NB4 (cell line): ENCODE results near the gene NPAS2.

ENCODE experiments used
- TF ChIP-seq, protein P1 (sequence below): IDR thresholded peaks from one replicate; pipeline ENCODE4 v1.5.1; 2012; ENCODE audit warnings: low read depth, low read length
- TF ChIP-seq, protein P2 (sequence below): IDR thresholded peaks from 2 replicates; pipeline ENCODE4 v1.6.1; 2011; ENCODE audit warnings: low read depth, low read length

DNA sequence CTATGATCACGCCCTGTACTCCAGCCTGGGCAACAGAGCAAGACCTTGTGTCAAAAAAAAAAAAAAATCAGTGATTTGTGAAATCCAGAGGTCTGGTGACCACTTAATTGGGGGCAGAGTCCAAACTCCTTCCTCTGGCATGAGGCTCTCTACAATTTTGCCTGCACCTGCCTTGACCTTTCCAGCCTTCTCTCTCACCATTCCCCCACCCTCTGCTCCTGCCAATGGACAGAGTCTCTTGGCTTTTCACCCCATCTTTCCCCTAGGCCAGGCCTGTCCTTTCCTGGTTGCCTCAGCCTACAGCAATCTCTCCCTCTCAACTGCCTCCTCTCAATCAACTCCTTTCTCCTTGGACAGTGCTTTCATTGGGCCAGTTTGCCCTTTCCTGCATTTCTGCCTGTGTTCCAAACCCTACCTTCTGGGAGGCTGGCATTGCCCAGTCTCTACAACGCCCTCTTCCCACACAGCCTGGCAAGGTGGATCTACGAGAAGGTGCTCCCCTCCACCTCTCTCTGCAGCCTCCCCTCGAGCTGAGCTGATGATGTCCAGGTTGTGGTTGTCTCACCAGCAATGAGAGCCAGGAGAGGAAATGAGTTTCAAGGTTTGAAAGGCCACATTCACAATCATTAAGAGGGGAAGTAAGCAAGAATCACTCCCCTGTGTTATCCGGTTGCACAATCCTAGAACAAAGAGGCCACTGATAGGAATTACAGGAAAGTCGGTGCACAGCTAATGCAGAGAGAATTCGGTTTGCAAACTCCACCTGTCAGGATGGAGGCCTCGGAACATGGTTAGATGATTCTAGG lies 39.5 kb upstream of the NPAS2 start:
- TF ChIP-seq, protein P1, sequence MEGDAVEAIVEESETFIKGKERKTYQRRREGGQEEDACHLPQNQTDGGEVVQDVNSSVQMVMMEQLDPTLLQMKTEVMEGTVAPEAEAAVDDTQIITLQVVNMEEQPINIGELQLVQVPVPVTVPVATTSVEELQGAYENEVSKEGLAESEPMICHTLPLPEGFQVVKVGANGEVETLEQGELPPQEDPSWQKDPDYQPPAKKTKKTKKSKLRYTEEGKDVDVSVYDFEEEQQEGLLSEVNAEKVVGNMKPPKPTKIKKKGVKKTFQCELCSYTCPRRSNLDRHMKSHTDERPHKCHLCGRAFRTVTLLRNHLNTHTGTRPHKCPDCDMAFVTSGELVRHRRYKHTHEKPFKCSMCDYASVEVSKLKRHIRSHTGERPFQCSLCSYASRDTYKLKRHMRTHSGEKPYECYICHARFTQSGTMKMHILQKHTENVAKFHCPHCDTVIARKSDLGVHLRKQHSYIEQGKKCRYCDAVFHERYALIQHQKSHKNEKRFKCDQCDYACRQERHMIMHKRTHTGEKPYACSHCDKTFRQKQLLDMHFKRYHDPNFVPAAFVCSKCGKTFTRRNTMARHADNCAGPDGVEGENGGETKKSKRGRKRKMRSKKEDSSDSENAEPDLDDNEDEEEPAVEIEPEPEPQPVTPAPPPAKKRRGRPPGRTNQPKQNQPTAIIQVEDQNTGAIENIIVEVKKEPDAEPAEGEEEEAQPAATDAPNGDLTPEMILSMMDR = no peak
- TF ChIP-seq, protein P2, sequence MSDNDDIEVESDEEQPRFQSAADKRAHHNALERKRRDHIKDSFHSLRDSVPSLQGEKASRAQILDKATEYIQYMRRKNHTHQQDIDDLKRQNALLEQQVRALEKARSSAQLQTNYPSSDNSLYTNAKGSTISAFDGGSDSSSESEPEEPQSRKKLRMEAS = peak; percentile 40; the same call in 1 of the 2 replicates
